H9 (cell line): ENCODE measurements around the gene ANK2. TPM values are rescaled to one million over a fixed set of nuclear protein-coding genes. Genes with fewer than 3 reads are reported as not detected.

Experiments used
- DNase-seq: peaks from one replicate; pipeline ENCODE4 v3.0.0-alpha.2; 2017
- H2AFZ ChIP-seq: one replicate; pipeline ENCODE4 v1.6.1; 2013; ENCODE audit warnings: mild to moderate bottlenecking, low read length, control low read depth, moderate library complexity
- H2AK5ac ChIP-seq: 2 replicates; pipeline ENCODE4 v1.6.1; 2013; ENCODE audit warnings: low read length, control low read depth, mixed read lengths; ENCODE audit not compliant: insufficient read length
- H2BK120ac ChIP-seq: one replicate; pipeline ENCODE4 v1.6.1; 2013; ENCODE audit warnings: low read depth, mild to moderate bottlenecking, low read length, control low read depth, inconsistent platforms; ENCODE audit not compliant: poor library complexity, severe bottlenecking
- H2BK12ac ChIP-seq: 2 replicates; pipeline ENCODE4 v1.6.1; 2013; ENCODE audit warnings: low read length, control low read depth, mixed read lengths, low read depth; ENCODE audit not compliant: insufficient read length
- H2BK15ac ChIP-seq: 2 replicates; pipeline ENCODE4 v1.6.1; 2013; ENCODE audit warnings: low read depth, low read length, control low read depth
- H2BK20ac ChIP-seq: one replicate; pipeline ENCODE4 v1.6.1; 2013; ENCODE audit warnings: low read depth, mild to moderate bottlenecking, low read length, control low read depth, inconsistent platforms; ENCODE audit not compliant: poor library complexity, severe bottlenecking
- H2BK5ac ChIP-seq: 2 replicates; pipeline ENCODE4 v1.6.1; 2013; ENCODE audit warnings: low read length, control low read depth, mixed read lengths; ENCODE audit not compliant: insufficient read length
- H3K14ac ChIP-seq: 2 replicates; pipeline ENCODE4 v1.6.1; 2013; ENCODE audit warnings: low read length, control low read depth; ENCODE audit not compliant: insufficient read depth
- H3K18ac ChIP-seq: 2 replicates; pipeline ENCODE4 v1.6.1; 2013; ENCODE audit warnings: low read depth, mild to moderate bottlenecking, mixed read lengths, low read length, control low read depth; ENCODE audit not compliant: insufficient read length
- H3K23ac ChIP-seq: 2 replicates; pipeline ENCODE4 v1.6.1; 2013; ENCODE audit warnings: low read length, control low read depth, mixed read lengths, low read depth; ENCODE audit not compliant: insufficient read length
- H3K23me2 ChIP-seq: 2 replicates; pipeline ENCODE4 v1.6.1; 2013; ENCODE audit warnings: low read depth, mild to moderate bottlenecking, mixed read lengths, low read length, control low read depth; ENCODE audit not compliant: insufficient read length, poor library complexity, severe bottlenecking
- H3K27ac ChIP-seq: 2 replicates; pipeline ENCODE4 v1.5.1; 2013; ENCODE audit warnings: low read length, control low read depth, mixed read lengths, low read depth; ENCODE audit not compliant: insufficient read length
- H3K27me3 ChIP-seq: 2 replicates; pipeline ENCODE4 v1.6.1; 2013; ENCODE audit warnings: low read length, control low read depth, inconsistent platforms; ENCODE audit not compliant: insufficient read depth
- H3K4ac ChIP-seq: 2 replicates; pipeline ENCODE4 v1.6.1; 2013; ENCODE audit warnings: low read depth, mild to moderate bottlenecking, control low read depth, inconsistent platforms, low read length, moderate library complexity
- H3K4me1 ChIP-seq: 2 replicates; pipeline ENCODE4 v1.6.1; 2013; ENCODE audit warnings: low read length, control low read depth, inconsistent platforms; ENCODE audit not compliant: insufficient read depth
- H3K4me2 ChIP-seq: 2 replicates; pipeline ENCODE4 v1.6.1; 2013; ENCODE audit warnings: low read length, control low read depth, mixed read lengths; ENCODE audit not compliant: insufficient read length, insufficient read depth
- H3K56ac ChIP-seq: 2 replicates; pipeline ENCODE4 v1.6.1; 2013; ENCODE audit warnings: low read depth, mild to moderate bottlenecking, mixed read lengths, low read length, control low read depth; ENCODE audit not compliant: insufficient read length
- H3K79me1 ChIP-seq: 2 replicates; pipeline ENCODE4 v1.6.1; 2013; ENCODE audit warnings: low read depth, mild to moderate bottlenecking, moderate library complexity, low read length, control low read depth, inconsistent platforms; ENCODE audit not compliant: insufficient read depth, poor library complexity, severe bottlenecking
- H3K79me2 ChIP-seq: 2 replicates; pipeline ENCODE4 v1.6.1; 2013; ENCODE audit warnings: low read length, control low read depth, inconsistent platforms; ENCODE audit not compliant: insufficient read depth
- H3K9ac ChIP-seq: 2 replicates; pipeline ENCODE4 v1.6.1; 2013; ENCODE audit warnings: low read length, control low read depth, mixed read lengths; ENCODE audit not compliant: insufficient read length; ENCODE audit errors: extremely low read depth
- H3K9me3 ChIP-seq: one replicate; pipeline ENCODE4 v1.6.1; 2013; ENCODE audit warnings: low read depth, low read length, inconsistent platforms; ENCODE audit not compliant: control insufficient read depth
- H3T11ph ChIP-seq: one replicate; pipeline ENCODE4 v1.6.1; 2013; ENCODE audit warnings: mild to moderate bottlenecking, low read length, control low read depth, inconsistent platforms
- H4K20me1 ChIP-seq: one replicate; pipeline ENCODE4 v1.6.1; 2013; ENCODE audit not compliant: control insufficient read depth, insufficient read length, insufficient read depth
- H4K5ac ChIP-seq: 2 replicates; pipeline ENCODE4 v1.6.1; 2013; ENCODE audit warnings: low read depth, mild to moderate bottlenecking, mixed read lengths, low read length, control low read depth; ENCODE audit not compliant: insufficient read length
- H4K8ac ChIP-seq: replicated peaks from 2 replicates; pipeline ENCODE4 v1.6.1; 2013; ENCODE audit warnings: low read length, control low read depth, mixed read lengths, low read depth; ENCODE audit not compliant: insufficient read length
- H4K91ac ChIP-seq: 2 replicates; pipeline ENCODE4 v1.6.1; 2013; ENCODE audit warnings: low read depth, mild to moderate bottlenecking, moderate library complexity, mixed read lengths, low read length, control low read depth; ENCODE audit not compliant: insufficient read length
- H3K27ac Mint-ChIP-seq, 3 experiments: 2 replicates in 2 of 3; 3 replicates in 1 of 3; pipeline ENCODE4 v1.8.0; 2020 to 2021; ENCODE audit warnings: mixed read lengths in 3 of 3, mild to moderate bottlenecking in 1 of 3, moderate library complexity in 1 of 3
- H3K27me3 Mint-ChIP-seq: 2 replicates; pipeline ENCODE4 v1.8.0; 2021; ENCODE audit warnings: low read depth, mild to moderate bottlenecking, moderate library complexity, mixed read lengths
- H3K36me3 Mint-ChIP-seq, 3 experiments: 2 replicates in 2 of 3; 3 replicates in 1 of 3; pipeline ENCODE4 v1.8.0; 2020 to 2021; ENCODE audit warnings: low read depth in 3 of 3, mixed read lengths in 3 of 3; ENCODE audit not compliant: insufficient read depth in 1 of 3
- H3K4me1 Mint-ChIP-seq, 2 experiments: 2 replicates each; pipeline ENCODE4 v1.8.0; 2020; ENCODE audit warnings: mixed read lengths in 2 of 2
- H3K4me3 Mint-ChIP-seq, 2 experiments: 2 replicates in 1 of 2; 3 replicates in 1 of 2; pipeline ENCODE4 v1.8.0; 2020 to 2021; ENCODE audit warnings: mild to moderate bottlenecking in 2 of 2, mixed read lengths in 2 of 2, moderate library complexity in 1 of 2
- H3K9me3 Mint-ChIP-seq, 2 experiments: 2 replicates in 1 of 2; 3 replicates in 1 of 2; pipeline ENCODE4 v1.8.0; 2020; ENCODE audit warnings: mild to moderate bottlenecking in 2 of 2, mixed read lengths in 2 of 2, moderate library complexity in 1 of 2
- CTCF ChIP-seq: fragments of 200-600 bp; sonication (generic); conservative IDR thresholded peaks from 3 replicates; pipeline ENCODE4 v1.8.0; 2021; ENCODE audit warnings: antibody characterized with exemption, mild to moderate bottlenecking
- WGBS: extraction: QIAGEN DNeasy Blood & Tissue Kit; methylation state at CpG from one replicate; pipeline ENCODE4 v1.1.7; 2013; ENCODE audit warnings: missing lambda C conversion rate, low lambda C conversion rate, mixed read lengths; ENCODE audit not compliant: insufficient read length; ENCODE audit errors: extremely low coverage; 5-methylcytosine and 5-hydroxymethylcytosine counted together
- total RNA-seq: library from RNA; stranded (reverse); gene quantifications from 2 replicates; pipeline ENCODE4 v1.2.1, GENCODE V29; 2021

The ANK2 gene
- total RNA-seq, 1 experiment from 2014 or later: 36.8 TPM

GRCh38 chr4:113024388-113024787 lies 25.1 kb upstream of the ANK2 start:
- Histone ChIP-seq H4K5ac (no peak overlapping the region), H2BK12ac (no peak overlapping the region), H2BK5ac (no peak overlapping the region), H3K18ac (no peak overlapping the region), H2BK15ac (no peak overlapping the region), H3K9me3 (no peaks in the 10 kb centered on the region), H4K91ac (no peak overlapping the region), H3K79me1 (no peaks in the 10 kb centered on the region), H3K4me2 (no peak overlapping the region), H3K14ac (no peak overlapping the region), H3K4me1 (no peaks in the 10 kb centered on the region), H3T11ph (no peak overlapping the region), H3K27me3 (no peaks in the 10 kb centered on the region), H3K56ac (no peak overlapping the region), H3K23ac (no peak overlapping the region), H3K4ac (no peak overlapping the region), H3K9ac (no peak overlapping the region), H4K20me1 (no peaks in the 10 kb centered on the region), H3K27ac (no peak overlapping the region), H2BK20ac (no peak overlapping the region), H2AFZ (no peak overlapping the region), H3K23me2 (no peaks in the 10 kb centered on the region), H3K79me2 (no peaks in the 10 kb centered on the region), H4K8ac (no peak overlapping the region), H2AK5ac (no peak overlapping the region), H2BK120ac (no peak overlapping the region)
- Mint-ChIP-seq H3K4me3 (no peak overlapping the region), H3K27me3 (no peaks in the 10 kb centered on the region), H3K27ac (no peak overlapping the region), H3K4me1 (peaks cover under 1 to 9% of the 10 kb centered on the region in 2 experiments; a peak in 2 of 4 replicates), H3K36me3 (no peaks in the 10 kb centered on the region), H3K9me3 (no peaks in the 10 kb centered on the region)
- no peak for DNase-seq
- TF ChIP-seq CTCF: no peak
- no CpG with 5 or more reads among the region's 1 CpG for WGBS
